K562 (cell line): ENCODE data around the gene FGF2. TPM values are rescaled to one million over a fixed set of nuclear protein-coding genes. Genes with fewer than 3 reads are reported as not detected.

ENCODE experiments used
- ATAC-seq: fragments of 200-7000 bp; cut with Tn5 transposase; 3 replicates; pipeline ENCODE4 v1.9.1; 2020; ENCODE audit warnings: moderate library complexity
- BruUV-seq: library from RNA; stranded (reverse); fragments of 400-500 nt; replicated peaks from 2 replicates; lab custom pipeline; 2021; lab: Mats Ljungman, UMichigan
- CTCF ChIA-PET: fragments of 300-600 bp; formaldehyde crosslinking; extraction: SDS; loops from one replicate; lab custom pipeline; 2021; ENCODE audit warnings: low intra/inter-chr PET ratio; lab: Yijun Ruan, JAX
- POLR2A ChIA-PET: fragments of 300-600, 350-650 bp; sonication (Branson Sonifier 250); formaldehyde crosslinking; extraction: SDS; loops from one replicate; lab custom pipeline; 2021; ENCODE audit warnings: antibody characterized with exemption, inconsistent platforms; lab: Yijun Ruan, JAX
- DNase-seq, 4 experiments: peaks; one replicate each; pipeline versions ENCODE4 v3.0.0 to v3.0.0-alpha.2; 2011 to 2018; ENCODE audit warnings: low spot score in 3 of 4, mixed read lengths in 3 of 4; ENCODE audit errors: extremely low read depth in 1 of 4
- FAIRE-seq: peaks from 2 replicates; lab custom pipeline; 2011; peaks lifted over from hg19 to GRCh38; lab: Jason Lieb, UNC
- H2AFZ ChIP-seq: 2 replicates; pipeline ENCODE4 v1.6.0; 2011; ENCODE audit warnings: low read depth, low read length, control low read depth, inconsistent platforms
- H3K27ac ChIP-seq: fragments of 200-600 bp; 3 replicates; pipeline ENCODE4 v1.8.0; 2011; ENCODE audit warnings: low read depth, mild to moderate bottlenecking, control low read depth, inconsistent platforms, low read length, moderate library complexity, mixed read lengths; ENCODE audit errors: extremely low read depth
- H3K27me3 ChIP-seq, 2 experiments: fragments of 300-600 bp in 1 of 2; 2 replicates in 1 of 2; 3 replicates in 1 of 2; pipeline versions ENCODE4 v1.6.0 to v1.8.0; 2011; ENCODE audit warnings: inconsistent platforms in 2 of 2, low read length in 2 of 2, mild to moderate bottlenecking in 1 of 2, mixed read lengths in 1 of 2, moderate library complexity in 1 of 2; ENCODE audit not compliant: control insufficient read depth in 2 of 2, insufficient read depth in 2 of 2
- H3K36me3 ChIP-seq: fragments of 300-600 bp; 3 replicates; pipeline ENCODE4 v1.8.0; 2011; ENCODE audit warnings: mild to moderate bottlenecking, low read length, inconsistent platforms; ENCODE audit not compliant: control insufficient read depth, insufficient read depth
- H3K4me1 ChIP-seq, 2 experiments: fragments of 200-600 bp in 1 of 2; replicated peaks in 1 of 2; 2 replicates in 1 of 2; 3 replicates in 1 of 2; pipeline versions ENCODE4 v1.5.1 to v1.8.0; 2011; ENCODE audit warnings: inconsistent platforms in 2 of 2, low read length in 2 of 2, mild to moderate bottlenecking in 1 of 2, mixed read lengths in 1 of 2, moderate library complexity in 1 of 2; ENCODE audit not compliant: control insufficient read depth in 2 of 2, insufficient read depth in 2 of 2
- H3K4me2 ChIP-seq: 2 replicates; pipeline ENCODE4 v1.6.1; 2011; ENCODE audit warnings: low read length, control low read depth, inconsistent platforms, mixed read lengths; ENCODE audit not compliant: insufficient read depth
- H3K4me3 ChIP-seq: fragments of 200-600 bp; sonication (generic), shearing (Covaris generic); 2 replicates; pipeline ENCODE4 v1.5.1; 2016; ENCODE audit warnings: control low read depth, inconsistent platforms
- H3K79me2 ChIP-seq: fragments of 200-600 bp; 3 replicates; pipeline ENCODE4 v1.8.0; 2011; ENCODE audit warnings: low read length, inconsistent platforms; ENCODE audit not compliant: control insufficient read depth, insufficient read depth
- H3K9ac ChIP-seq, 2 experiments: 2 replicates each; pipeline versions ENCODE4 v1.6.0 to v1.6.1; 2011; ENCODE audit warnings: low read depth in 2 of 2, low read length in 2 of 2, control low read depth in 1 of 2, inconsistent platforms in 1 of 2, mild to moderate bottlenecking in 1 of 2, mixed read lengths in 1 of 2; ENCODE audit not compliant: insufficient read depth in 1 of 2
- H3K9me1 ChIP-seq: one replicate; pipeline ENCODE4 v1.6.0; 2011; ENCODE audit warnings: inconsistent platforms, mild to moderate bottlenecking, low read length, moderate library complexity; ENCODE audit not compliant: control insufficient read depth, insufficient read depth
- H3K9me3 ChIP-seq: replicated peaks from 2 replicates; pipeline ENCODE4 v1.5.1; 2011; ENCODE audit warnings: low read depth, low read length, inconsistent platforms; ENCODE audit not compliant: control insufficient read depth, insufficient read depth
- H4K20me1 ChIP-seq: replicated peaks from 2 replicates; pipeline ENCODE4 v1.6.1; 2011; ENCODE audit warnings: low read length, inconsistent platforms, mixed read lengths; ENCODE audit not compliant: control insufficient read depth, insufficient read depth
- ARID1B ChIP-seq: fragments of 450-650 bp; IDR thresholded peaks from 2 replicates; pipeline ENCODE4 v1.6.1; 2016; ENCODE audit warnings: antibody characterized with exemption, mild to moderate bottlenecking, inconsistent platforms
- BRF2 ChIP-seq: IDR thresholded peaks from 3 replicates; pipeline ENCODE4 v1.6.1; 2011; ENCODE audit warnings: borderline replicate concordance, mild to moderate bottlenecking; ENCODE audit not compliant: insufficient read length, insufficient read depth
- CBX2 ChIP-seq: fragments of 200-600 bp; sonication (generic); IDR thresholded peaks from one replicate; pipeline ENCODE4 v1.6.1; 2012; ENCODE audit warnings: mild to moderate bottlenecking, low read length, inconsistent platforms; ENCODE audit not compliant: insufficient read depth, poor library complexity, severe bottlenecking
- PCBP1 ChIP-seq: fragments of 200-400 bp; formaldehyde crosslinking; IDR thresholded peaks from 2 replicates; pipeline ENCODE4 v1.6.1; 2018; ENCODE audit warnings: mild to moderate bottlenecking, low read depth, low read length; ENCODE audit not compliant: poor library complexity, severe bottlenecking
- PHF21A ChIP-seq: fragments of 450-650 bp; IDR thresholded peaks from 2 replicates; pipeline ENCODE4 v1.6.1; 2017; ENCODE audit warnings: low read depth, borderline replicate concordance
- RBM25 ChIP-seq: fragments of 200-400 bp; formaldehyde crosslinking; IDR thresholded peaks from 2 replicates; pipeline ENCODE4 v1.6.1; 2018; ENCODE audit warnings: low read length, low read depth, moderate library complexity; ENCODE audit not compliant: severe bottlenecking
- TFE3 ChIP-seq: fragments of 450-650 bp; formaldehyde crosslinking; IDR thresholded peaks from 2 replicates; pipeline ENCODE4 v1.4.0; 2020; ENCODE audit warnings: mild to moderate bottlenecking, mixed read lengths
- ZNF124 ChIP-seq: sonication (generic); formaldehyde crosslinking; IDR thresholded peaks from 2 replicates; pipeline ENCODE4 v1.8.1; 2022; ENCODE audit warnings: missing genetic modification reagents
- ZNF274 ChIP-seq: IDR thresholded peaks from 2 replicates; pipeline ENCODE4 v1.6.1; 2011; ENCODE audit warnings: low read depth, mild to moderate bottlenecking, low read length, moderate library complexity, borderline replicate concordance
- WGBS: fragments of 100-300 bp; shearing (Covaris generic); methylation state at CpG from one replicate; pipeline ENCODE4 v1.1.6; 2016; ENCODE audit warnings: low coverage, mixed read lengths; ENCODE audit not compliant: insufficient coverage; ENCODE audit errors: missing lambda C conversion rate; 5-methylcytosine and 5-hydroxymethylcytosine counted together
- in situ Hi-C: fragments of 300-500 bp; cut with MboI; formaldehyde crosslinking; loops from 4 replicates; pipeline ENCODE4 v1.15.0; 2018; ENCODE audit warnings: inconsistent platforms, mixed read lengths
- intact Hi-C: fragments of 100-400 bp; cut with micrococcal nuclease; formaldehyde crosslinking; loops from 2 replicates; pipeline ENCODE4 v1.14.2; 2022
- polyA plus RNA-seq, 8 experiments: library from polyadenylated mRNA; depleted of rRNA in 4 of 8; stranded (reverse) in 5 of 8; unstranded in 3 of 8; fragments of >200 nt; fragmentation: Nextera tagmentation in 2 of 8; fragmentation: Illumina TruSeq in 1 of 8; extraction: Ambion mirVana in 2 of 8; extraction: Trizol in 1 of 8; gene quantifications; 2 replicates each; pipeline versions ENCODE4 v1.2.1 to v1.2.3, GENCODE V29; 2011 to 2014; ENCODE audit warnings: inconsistent platforms in 1 of 8, missing spikeins in 1 of 8
- total RNA-seq, 7 experiments: library from RNA; depleted of rRNA in 6 of 7; stranded (reverse); fragments of >200 nt in 6 of 7; fragmentation: Illumina TruSeq in 2 of 7; extraction: Trizol in 2 of 7; gene quantifications; 2 replicates each; pipeline versions ENCODE4 v1.2.1 to v1.2.3, GENCODE V29; 2011 to 2021; ENCODE audit warnings: low replicate concordance in 1 of 7
- TF ChIP-seq, protein P1 (sequence below): sonication (generic); formaldehyde crosslinking; IDR thresholded peaks from 2 replicates; pipeline ENCODE4 v1.8.0; 2022; ENCODE audit warnings: mild to moderate bottlenecking, missing genetic modification reagents

Gene FGF2
- total and polyA plus RNA-seq, 9 of the 15 experiments (the other 6 are each of a cell fraction or from before 2014, with no cell fraction given), result 2.5 to 19.4 (median 9.2) TPM

DNA sequence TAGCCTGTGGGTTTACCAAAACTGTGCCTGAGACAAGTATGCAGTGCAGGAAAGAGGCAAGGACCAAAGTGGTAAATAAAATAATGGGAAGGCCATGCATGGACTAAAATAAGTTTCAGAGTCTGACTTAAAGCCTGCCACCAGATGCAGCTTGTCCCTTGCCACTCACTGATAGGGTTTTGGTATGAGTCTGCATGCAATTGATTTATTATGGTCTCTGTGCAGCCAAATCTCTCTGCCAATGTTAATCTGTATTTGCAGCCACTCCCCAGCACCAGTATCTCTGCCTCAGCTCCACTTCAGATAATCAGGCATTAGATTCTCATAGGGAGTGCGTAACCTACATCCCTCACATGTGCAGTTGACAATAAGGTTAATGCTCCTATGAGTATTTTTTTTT is 5.5 kb upstream of the FGF2 start (continued):
- no peak for TF ChIP-seq PHF21A
- no peak for TF ChIP-seq ZNF274
- no peak for TF ChIP-seq BRF2
- TF ChIP-seq ARID1B, result peak; percentile 37
- TF ChIP-seq ZNF124 (CRISPR knock-in tag), result no peak
- TF ChIP-seq CBX2, result no peak
- TF ChIP-seq, protein P1, sequence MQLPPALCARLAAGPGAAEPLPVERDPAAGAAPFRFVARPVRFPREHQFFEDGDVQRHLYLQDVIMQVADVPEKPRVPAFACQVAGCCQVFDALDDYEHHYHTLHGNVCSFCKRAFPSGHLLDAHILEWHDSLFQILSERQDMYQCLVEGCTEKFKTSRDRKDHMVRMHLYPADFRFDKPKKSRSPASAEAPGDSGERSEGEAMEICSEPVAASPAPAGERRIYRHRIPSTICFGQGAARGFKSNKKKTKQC (CRISPR knock-in tag), result no peak
- no peak for TF ChIP-seq PCBP1

DNA sequence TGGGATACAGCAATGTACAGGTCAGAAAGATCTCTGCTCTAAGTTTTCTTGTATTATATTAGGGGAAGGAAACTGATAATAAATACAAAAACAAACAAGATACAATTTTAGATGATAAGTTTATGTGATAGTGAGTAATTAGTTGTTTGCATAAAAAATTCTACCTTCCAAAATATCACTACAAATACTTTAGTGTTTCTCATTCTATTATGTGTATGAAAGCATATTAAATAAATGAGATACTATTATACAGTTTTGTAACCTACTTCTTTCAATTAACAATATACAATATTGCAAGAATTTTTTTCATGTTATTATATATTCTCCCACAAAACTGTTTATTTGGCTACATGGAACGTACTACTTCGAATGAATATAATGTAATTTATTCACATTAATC is 4.2 kb upstream of the FGF2 start:
- Histone ChIP-seq H3K9ac (no peak overlapping the region), H3K4me2 (no peak overlapping the region), H3K27me3 (no peaks in the 10 kb centered on the region), H3K9me1 (no peaks in the 10 kb centered on the region), H3K79me2 (peaks cover 5% of the 10 kb centered on the region), H2AFZ (no peak overlapping the region), H3K4me3 (no peak overlapping the region), H3K4me1 (peaks cover 6 to 30% of the 10 kb centered on the region in 2 experiments; a peak in 4 of 5 replicates), H3K9me3 (no peaks in the 10 kb centered on the region), H3K27ac (no peak overlapping the region), H4K20me1 (no peaks in the 10 kb centered on the region), H3K36me3 (no peaks in the 10 kb centered on the region)
- BruUV-seq, result no TSS peak
- TF ChIP-seq RBM25 (peak; percentile 60), TFE3 (CRISPR knock-in tag) (no peak)
- WGBS, result 80% methylated on average over 2 of the region's 2 CpGs
- DNase-seq (no peak), FAIRE-seq (no peak), ATAC-seq (no peak)
- CTCF ChIA-PET, result no interaction called here
- POLR2A ChIA-PET, result no interaction called here
- intact Hi-C loops, result no loop called here
- in situ Hi-C loops, result no loop called here
